PC-9 (cell line): ENCODE measurements around the gene BTBD16.

Source experiments
- EZH2 ChIP-seq: fragments of 200-600 bp; sonication (generic); IDR thresholded peaks from 2 replicates; pipeline ENCODE4 v1.8.0; 2017; ENCODE audit warnings: antibody characterized with exemption, low read depth
- TF ChIP-seq, protein P1 (sequence below): fragments of 200-600 bp; sonication (generic); conservative IDR thresholded peaks from 2 replicates; pipeline ENCODE4 v1.6.1; 2017; ENCODE audit warnings: mixed run types, antibody characterized with exemption, mild to moderate bottlenecking, moderate library complexity

DNA sequence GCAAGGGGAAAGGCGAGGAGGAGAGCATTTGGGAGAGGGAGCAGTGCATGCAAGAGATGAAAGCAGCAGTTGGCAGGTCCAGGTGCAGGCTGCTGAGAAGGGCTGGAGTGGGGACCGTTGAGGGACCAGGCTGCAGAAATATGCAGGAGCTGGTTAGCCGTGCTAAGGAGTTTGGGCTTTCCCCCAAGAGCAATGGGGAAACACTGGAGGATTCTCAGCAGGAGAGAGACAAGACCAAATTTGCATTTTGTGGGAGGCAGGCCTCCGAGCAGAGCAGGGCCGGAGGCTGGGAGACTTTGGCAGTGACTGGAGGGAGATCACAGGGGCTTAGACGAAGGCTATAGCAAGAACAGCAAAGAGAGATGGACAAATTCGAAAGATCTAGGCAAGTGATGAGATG lies 11.8 kb downstream of the BTBD16 start:
- TF ChIP-seq, protein P1, sequence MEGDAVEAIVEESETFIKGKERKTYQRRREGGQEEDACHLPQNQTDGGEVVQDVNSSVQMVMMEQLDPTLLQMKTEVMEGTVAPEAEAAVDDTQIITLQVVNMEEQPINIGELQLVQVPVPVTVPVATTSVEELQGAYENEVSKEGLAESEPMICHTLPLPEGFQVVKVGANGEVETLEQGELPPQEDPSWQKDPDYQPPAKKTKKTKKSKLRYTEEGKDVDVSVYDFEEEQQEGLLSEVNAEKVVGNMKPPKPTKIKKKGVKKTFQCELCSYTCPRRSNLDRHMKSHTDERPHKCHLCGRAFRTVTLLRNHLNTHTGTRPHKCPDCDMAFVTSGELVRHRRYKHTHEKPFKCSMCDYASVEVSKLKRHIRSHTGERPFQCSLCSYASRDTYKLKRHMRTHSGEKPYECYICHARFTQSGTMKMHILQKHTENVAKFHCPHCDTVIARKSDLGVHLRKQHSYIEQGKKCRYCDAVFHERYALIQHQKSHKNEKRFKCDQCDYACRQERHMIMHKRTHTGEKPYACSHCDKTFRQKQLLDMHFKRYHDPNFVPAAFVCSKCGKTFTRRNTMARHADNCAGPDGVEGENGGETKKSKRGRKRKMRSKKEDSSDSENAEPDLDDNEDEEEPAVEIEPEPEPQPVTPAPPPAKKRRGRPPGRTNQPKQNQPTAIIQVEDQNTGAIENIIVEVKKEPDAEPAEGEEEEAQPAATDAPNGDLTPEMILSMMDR: no peak
- no peak for TF ChIP-seq EZH2
